ENCODE results near the gene CYP39A1. TPM values are rescaled to one million over a fixed set of nuclear protein-coding genes. Genes with fewer than 3 reads are reported as not detected.

CYP39A1 gene
- total and polyA plus RNA-seq, 9 of the 15 experiments (the other 6 are each of a cell fraction or from before 2014, with no cell fraction given): not detected

GRCh38 chr6:46687619-46688097 is 35.0 kb upstream of the CYP39A1 start, which contains the start of gene TDRD6:
Gene TDRD6 (plus strand): TSS chr6:46687885. CDS start chr6:46688129, 244 bp downstream.
- DNase-seq (ENCODE audit: extremely low read depth in 1 of 4, low spot score in 3 of 4) (peak; percentile 3 to 45 (median 20)), FAIRE-seq (no peak), ATAC-seq (peak; percentile 65)
- Histone ChIP-seq H2AFZ (ENCODE audit: low read depth, low read length) (peak within 1 kb of the TSS; percentile 44; the same call in 1 of the 2 replicates), H3K9ac (ENCODE audit: insufficient read depth in 1 of 2, low read depth in 2 of 2, low read length in 2 of 2) (no peak within 1 kb of the TSS), H3K36me3 (ENCODE audit: control insufficient read depth, insufficient read depth, low read length) (no peaks in the 10 kb centered on the region), H3K27me3 (ENCODE audit: control insufficient read depth in 2 of 2, insufficient read depth in 2 of 2, low read length in 2 of 2) (peaks cover 0 to 11% of the 10 kb centered on the region in 2 experiments; a peak in 1 of 5 replicates), H3K9me1 (ENCODE audit: control insufficient read depth, insufficient read depth, low read length) (no peaks in the 10 kb centered on the region), H4K20me1 (replicated peaks; ENCODE audit: control insufficient read depth, insufficient read depth, low read length) (no peaks in the 10 kb centered on the region), H3K9me3 (replicated peaks; ENCODE audit: control insufficient read depth, insufficient read depth, low read depth, low read length) (no peaks in the 10 kb centered on the region), H3K27ac (ENCODE audit: extremely low read depth, low read depth, low read length) (no peak within 1 kb of the TSS), H3K79me2 (ENCODE audit: control insufficient read depth, insufficient read depth, low read length) (no peaks in the 10 kb centered on the region), H3K4me3 (no peak within 1 kb of the TSS), H3K4me2 (ENCODE audit: insufficient read depth, low read length) (no peak within 1 kb of the TSS), H3K4me1 (replicated peaks in 1 of 2; ENCODE audit: control insufficient read depth in 2 of 2, insufficient read depth in 2 of 2, low read length in 2 of 2) (peaks cover 0 to 14% of the 10 kb centered on the region in 2 experiments; a peak in 2 of 5 replicates)
- CTCF ChIA-PET (ENCODE audit: low intra/inter-chr PET ratio): no interaction called here
- in situ Hi-C loops (cut with MboI): no loop called here
- intact Hi-C loops (cut with micrococcal nuclease): no loop called here
- 27% methylated on average over 38 of the region's 41 CpGs for WGBS (ENCODE audit: insufficient coverage, low coverage, missing lambda C conversion rate)
- no TSS peak for BruUV-seq (replicated peaks)
- POLR2A ChIA-PET: interaction anchor here (0.6 kb wide), 1 partner anchor 33 kb away, joined by 4 read pairs; no protein-coding TSS in a partner anchor
- TF ChIP-seq CXXC5 (CRISPR knock-in tag; IDR thresholded peaks at IDR 0.05) (peak; percentile 33; the same call in 1 of the 2 replicates), YBX1 (IDR thresholded peaks at IDR 0.05) (no peak), BCOR (IDR thresholded peaks at IDR 0.05) (no peak), EGR1 (conservative IDR thresholded peaks at IDR 0.05) (no peak), L3MBTL2 (IDR thresholded peaks at IDR 0.05) (peak; percentile 30; the same call in 1 of the 2 replicates), LARP7 (IDR thresholded peaks at IDR 0.05) (no peak), ZNF780A (CRISPR knock-in tag; IDR thresholded peaks at IDR 0.05) (no peak), ARID1B (IDR thresholded peaks at IDR 0.05) (no peak), ZNF140 (CRISPR knock-in tag; IDR thresholded peaks at IDR 0.05) (no peak), HIVEP1 (CRISPR knock-in tag; IDR thresholded peaks at IDR 0.05) (no peak), KLF13 (tag; IDR thresholded peaks at IDR 0.05; ENCODE audit: borderline replicate concordance, low read depth) (no peak), RAD21 (CRISPR knock-in tag; conservative IDR thresholded peaks at IDR 0.05 in 1 of 2, IDR thresholded peaks at IDR 0.05 in 1 of 2) (no peak), MGA (IDR thresholded peaks at IDR 0.05) (0 out of 2 replicates have a peak, but pooled peaks have one; percentile 18)

All from K562 (cell line).